Sigmoid colon (tissue), 4 donors: ENCODE measurements around the gene FCHSD2.

Source experiments
- POLR2AphosphoS5 ChIP-seq, 4 donors: sonication (generic); formaldehyde crosslinking; IDR thresholded peaks; one replicate each; pipeline ENCODE4 v1.6.1; 2017; ENCODE audit warnings: antibody characterized with exemption in 4 of 4
- TF ChIP-seq, protein P1 (sequence below), 4 experiments: fragments of 450-650 bp in 3 of 4; fragments of 200-600 bp in 1 of 4; IDR thresholded peaks; one replicate each; pipeline ENCODE4 v1.5.1; 2016 to 2019; ENCODE audit warnings: antibody characterized with exemption in 4 of 4, mild to moderate bottlenecking in 3 of 4, moderate library complexity in 2 of 4

- no peak for TF ChIP-seq POLR2AphosphoS5 (IDR thresholded peaks at IDR 0.05)
- TF ChIP-seq, protein P1, sequence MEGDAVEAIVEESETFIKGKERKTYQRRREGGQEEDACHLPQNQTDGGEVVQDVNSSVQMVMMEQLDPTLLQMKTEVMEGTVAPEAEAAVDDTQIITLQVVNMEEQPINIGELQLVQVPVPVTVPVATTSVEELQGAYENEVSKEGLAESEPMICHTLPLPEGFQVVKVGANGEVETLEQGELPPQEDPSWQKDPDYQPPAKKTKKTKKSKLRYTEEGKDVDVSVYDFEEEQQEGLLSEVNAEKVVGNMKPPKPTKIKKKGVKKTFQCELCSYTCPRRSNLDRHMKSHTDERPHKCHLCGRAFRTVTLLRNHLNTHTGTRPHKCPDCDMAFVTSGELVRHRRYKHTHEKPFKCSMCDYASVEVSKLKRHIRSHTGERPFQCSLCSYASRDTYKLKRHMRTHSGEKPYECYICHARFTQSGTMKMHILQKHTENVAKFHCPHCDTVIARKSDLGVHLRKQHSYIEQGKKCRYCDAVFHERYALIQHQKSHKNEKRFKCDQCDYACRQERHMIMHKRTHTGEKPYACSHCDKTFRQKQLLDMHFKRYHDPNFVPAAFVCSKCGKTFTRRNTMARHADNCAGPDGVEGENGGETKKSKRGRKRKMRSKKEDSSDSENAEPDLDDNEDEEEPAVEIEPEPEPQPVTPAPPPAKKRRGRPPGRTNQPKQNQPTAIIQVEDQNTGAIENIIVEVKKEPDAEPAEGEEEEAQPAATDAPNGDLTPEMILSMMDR (IDR thresholded peaks at IDR 0.05) = no peak
Observed at GRCh38 chr11:72920001-72920400, 222.1 kb downstream of the FCHSD2 start.
